Parathyroid adenoma (tissue), 2 donors: ENCODE results near the gene CALML6.
A peak's percentile ranks its signal among the peaks of the same experiment; 100 is the strongest.

Source experiments
- H2AFZ ChIP-seq: fragments of 300-600 bp; sonication (generic); one replicate; pipeline ENCODE4 v1.7.0; 2017; ENCODE audit warnings: antibody characterized with exemption, mild to moderate bottlenecking
- H3K27ac ChIP-seq: fragments of 300-600 bp; sonication (generic); one replicate; pipeline ENCODE4 v1.7.0; 2017
- H3K27me3 ChIP-seq: fragments of 300-600 bp; sonication (generic); one replicate; pipeline ENCODE4 v1.7.0; 2017; ENCODE audit warnings: low read length; ENCODE audit not compliant: control insufficient read depth, insufficient read depth
- H3K36me3 ChIP-seq: fragments of 300-600 bp; sonication (generic); one replicate; pipeline ENCODE4 v1.7.0; 2017; ENCODE audit warnings: low read length; ENCODE audit not compliant: control insufficient read depth, insufficient read depth
- H3K4me1 ChIP-seq: fragments of 300-600 bp; sonication (generic); one replicate; pipeline ENCODE4 v1.7.0; 2017; ENCODE audit warnings: control low read depth
- H3K4me2 ChIP-seq: fragments of 300-600 bp; sonication (generic); one replicate; pipeline ENCODE4 v1.7.0; 2017; ENCODE audit warnings: low read length
- H3K4me3 ChIP-seq: fragments of 300-600 bp; sonication (generic); one replicate; pipeline ENCODE4 v1.7.0; 2017; ENCODE audit warnings: low read depth, low read length
- H3K79me2 ChIP-seq: fragments of 300-600 bp; sonication (generic); one replicate; pipeline ENCODE4 v1.7.0; 2017; ENCODE audit warnings: control low read depth
- H3K9ac ChIP-seq: fragments of 300-600 bp; sonication (generic); one replicate; pipeline ENCODE4 v1.7.0; 2017; ENCODE audit warnings: mild to moderate bottlenecking
- H3K9me3 ChIP-seq: fragments of 300-600 bp; sonication (generic); one replicate; pipeline ENCODE4 v1.7.0; 2017; ENCODE audit warnings: low read length; ENCODE audit not compliant: control insufficient read depth
- CTCF ChIP-seq: fragments of 300-600 bp; sonication (generic); IDR thresholded peaks from one replicate; pipeline ENCODE4 v1.7.0; 2017; ENCODE audit warnings: antibody characterized with exemption, mild to moderate bottlenecking
- donor health status: primary hyperparathyroidism.

CALML6 gene

GRCh38 chr1:1915911-1916840, 1.1 kb downstream of the CALML6 start:
- Histone ChIP-seq H3K9me3 (no peaks in the 10 kb centered on the region), H3K4me3 (no peak overlapping the region), H2AFZ (no peak overlapping the region), H3K27ac (no peak overlapping the region), H3K9ac (no peak overlapping the region), H3K36me3 (no peaks in the 10 kb centered on the region), H3K4me1 (no peaks in the 10 kb centered on the region), H3K79me2 (no peaks in the 10 kb centered on the region), H3K27me3 (no peaks in the 10 kb centered on the region), H3K4me2 (no peak overlapping the region)
- TF ChIP-seq CTCF, result no peak

- H2AFZ ChIP-seq, result no peak overlapping the region
- no peak overlapping the region for H3K27ac ChIP-seq
- H3K9ac ChIP-seq, result no peak overlapping the region
- H3K79me2 ChIP-seq, result no peaks in the 10 kb centered on the region
- H3K4me1 ChIP-seq, result no peaks in the 10 kb centered on the region
- no peaks in the 10 kb centered on the region for H3K36me3 ChIP-seq
- no peak overlapping the region for H3K4me2 ChIP-seq
- no peak for TF ChIP-seq CTCF
- no peak overlapping the region for H3K4me3 ChIP-seq
- H3K9me3 ChIP-seq, result no peaks in the 10 kb centered on the region
- H3K27me3 ChIP-seq, result no peaks in the 10 kb centered on the region
Measured at GRCh38 chr1:1916851-1917251, 1.8 kb downstream of the CALML6 start.

- Histone ChIP-seq H3K79me2 (no peaks in the 10 kb centered on the region), H3K4me2 (no peak overlapping the region), H3K27ac (no peak overlapping the region), H3K36me3 (no peaks in the 10 kb centered on the region), H3K4me1 (no peaks in the 10 kb centered on the region), H3K9ac (no peak overlapping the region), H3K4me3 (no peak overlapping the region), H3K9me3 (no peaks in the 10 kb centered on the region), H3K27me3 (no peaks in the 10 kb centered on the region), H2AFZ (no peak overlapping the region)
- TF ChIP-seq CTCF, result no peak
Measured at GRCh38 chr1:1917304-1917976, 2.4 kb downstream of the CALML6 start.

- Histone ChIP-seq H3K9ac (no peak overlapping the region), H3K4me1 (no peaks in the 10 kb centered on the region), H3K4me3 (peak overlapping the region; percentile 50), H3K27me3 (no peaks in the 10 kb centered on the region), H3K79me2 (no peaks in the 10 kb centered on the region), H3K27ac (no peak overlapping the region), H3K36me3 (no peaks in the 10 kb centered on the region), H2AFZ (peak overlapping the region; percentile 75), H3K4me2 (peak overlapping the region; percentile 70), H3K9me3 (no peaks in the 10 kb centered on the region)
- no peak for TF ChIP-seq CTCF
Measured at GRCh38 chr1:1917995-1918900, 3.2 kb downstream of the CALML6 start.
